ENCODE measurements around the gene SLC35A5. TPM values are rescaled to one million over a fixed set of nuclear protein-coding genes. Genes with fewer than 3 reads are reported as not detected.

SLC35A5 gene
- total and polyA plus RNA-seq, 2 of the 13 experiments (the other 11 are each of a cell fraction or from before 2014, with no cell fraction given), result 15.5 to 26.5 TPM

DNA sequence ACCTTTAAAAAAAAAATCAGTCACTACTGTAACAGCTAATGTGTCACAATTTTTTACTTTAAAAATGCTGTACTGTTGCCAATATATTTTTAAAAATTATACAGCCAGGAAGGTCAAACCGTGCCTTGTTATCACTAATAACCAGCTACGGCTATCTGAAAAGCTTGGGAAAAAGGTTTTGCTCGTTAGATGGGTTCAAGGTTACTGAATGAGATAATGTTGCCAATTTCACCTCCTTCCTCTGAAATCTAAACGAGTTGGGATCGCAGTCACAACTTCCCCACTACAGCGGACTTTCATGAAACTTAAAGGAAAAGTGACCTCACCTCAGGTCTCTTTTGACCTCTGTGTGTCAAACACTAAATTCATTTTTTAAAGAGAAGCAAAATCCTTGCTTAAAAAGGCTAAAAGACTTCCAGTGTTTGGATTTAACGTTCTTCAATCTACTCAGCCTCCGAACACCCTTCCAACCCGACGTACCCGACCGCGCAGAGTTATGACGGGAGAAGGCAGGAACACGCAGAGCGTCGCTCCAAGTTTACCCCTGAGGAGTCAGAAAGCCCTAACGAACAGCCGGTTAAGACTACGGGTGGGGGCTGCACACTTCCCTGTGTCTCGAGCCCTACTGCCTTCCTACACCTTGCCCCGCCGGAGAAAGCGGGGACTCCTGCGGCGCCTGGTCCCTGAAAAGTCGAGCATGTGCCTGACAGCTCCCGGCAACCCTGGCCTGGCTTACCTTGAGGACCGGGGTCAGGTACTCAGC lies 943 bp upstream of the SLC35A5 start (continued):
- no peak for TF ChIP-seq ZNF281 (CRISPR knock-in tag; IDR thresholded peaks at IDR 0.05; ENCODE audit: borderline replicate concordance)
- TF ChIP-seq ZNF329 (CRISPR knock-in tag; IDR thresholded peaks at IDR 0.05; ENCODE audit: low read depth), result no peak
- TF ChIP-seq RFX5 (IDR thresholded peaks at IDR 0.05; ENCODE audit: low read depth, low read length), result no peak
- TF ChIP-seq ZNF768 (CRISPR knock-in tag; IDR thresholded peaks at IDR 0.05), result no peak
- TF ChIP-seq ATF1 (CRISPR knock-in tag; IDR thresholded peaks at IDR 0.05), result peak; percentile 89
- no peak for TF ChIP-seq RARG (CRISPR knock-in tag; IDR thresholded peaks at IDR 0.05; ENCODE audit: low read depth)
- TF ChIP-seq SP4 (CRISPR knock-in tag; IDR thresholded peaks at IDR 0.05), result no peak
- TF ChIP-seq ZNF34 (CRISPR knock-in tag; IDR thresholded peaks at IDR 0.05; ENCODE audit: borderline replicate concordance), result no peak
- 0 out of 2 replicates have a peak, but pooled peaks have one; percentile 31 for TF ChIP-seq ZNF788 (CRISPR knock-in tag; IDR thresholded peaks at IDR 0.05; ENCODE audit: borderline replicate concordance)
- TF ChIP-seq, protein P1, sequence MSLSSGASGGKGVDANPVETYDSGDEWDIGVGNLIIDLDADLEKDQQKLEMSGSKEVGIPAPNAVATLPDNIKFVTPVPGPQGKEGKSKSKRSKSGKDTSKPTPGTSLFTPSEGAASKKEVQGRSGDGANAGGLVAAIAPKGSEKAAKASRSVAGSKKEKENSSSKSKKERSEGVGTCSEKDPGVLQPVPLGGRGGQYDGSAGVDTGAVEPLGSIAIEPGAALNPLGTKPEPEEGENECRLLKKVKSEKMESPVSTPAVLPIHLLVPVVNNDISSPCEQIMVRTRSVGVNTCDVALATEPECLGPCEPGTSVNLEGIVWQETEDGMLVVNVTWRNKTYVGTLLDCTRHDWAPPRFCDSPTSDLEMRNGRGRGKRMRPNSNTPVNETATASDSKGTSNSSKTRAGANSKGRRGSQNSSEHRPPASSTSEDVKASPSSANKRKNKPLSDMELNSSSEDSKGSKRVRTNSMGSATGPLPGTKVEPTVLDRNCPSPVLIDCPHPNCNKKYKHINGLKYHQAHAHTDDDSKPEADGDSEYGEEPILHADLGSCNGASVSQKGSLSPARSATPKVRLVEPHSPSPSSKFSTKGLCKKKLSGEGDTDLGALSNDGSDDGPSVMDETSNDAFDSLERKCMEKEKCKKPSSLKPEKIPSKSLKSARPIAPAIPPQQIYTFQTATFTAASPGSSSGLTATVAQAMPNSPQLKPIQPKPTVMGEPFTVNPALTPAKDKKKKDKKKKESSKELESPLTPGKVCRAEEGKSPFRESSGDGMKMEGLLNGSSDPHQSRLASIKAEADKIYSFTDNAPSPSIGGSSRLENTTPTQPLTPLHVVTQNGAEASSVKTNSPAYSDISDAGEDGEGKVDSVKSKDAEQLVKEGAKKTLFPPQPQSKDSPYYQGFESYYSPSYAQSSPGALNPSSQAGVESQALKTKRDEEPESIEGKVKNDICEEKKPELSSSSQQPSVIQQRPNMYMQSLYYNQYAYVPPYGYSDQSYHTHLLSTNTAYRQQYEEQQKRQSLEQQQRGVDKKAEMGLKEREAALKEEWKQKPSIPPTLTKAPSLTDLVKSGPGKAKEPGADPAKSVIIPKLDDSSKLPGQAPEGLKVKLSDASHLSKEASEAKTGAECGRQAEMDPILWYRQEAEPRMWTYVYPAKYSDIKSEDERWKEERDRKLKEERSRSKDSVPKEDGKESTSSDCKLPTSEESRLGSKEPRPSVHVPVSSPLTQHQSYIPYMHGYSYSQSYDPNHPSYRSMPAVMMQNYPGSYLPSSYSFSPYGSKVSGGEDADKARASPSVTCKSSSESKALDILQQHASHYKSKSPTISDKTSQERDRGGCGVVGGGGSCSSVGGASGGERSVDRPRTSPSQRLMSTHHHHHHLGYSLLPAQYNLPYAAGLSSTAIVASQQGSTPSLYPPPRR (CRISPR knock-in tag; IDR thresholded peaks at IDR 0.05; ENCODE audit: borderline replicate concordance), result no peak
- TF ChIP-seq SOX13 (IDR thresholded peaks at IDR 0.05), result no peak
- no peak for TF ChIP-seq SOX13 (CRISPR knock-in tag; conservative IDR thresholded peaks at IDR 0.05 in 1 of 2, IDR thresholded peaks at IDR 0.05 in 1 of 2)
- TF ChIP-seq NR2C2 (CRISPR knock-in tag; IDR thresholded peaks at IDR 0.05; ENCODE audit: borderline replicate concordance), result no peak
- 0 out of 2 replicates have a peak, but pooled peaks have one; percentile 22 for TF ChIP-seq ZNF264 (CRISPR knock-in tag; IDR thresholded peaks at IDR 0.05)
- TF ChIP-seq ZNF44 (CRISPR knock-in tag; IDR thresholded peaks at IDR 0.05), result no peak
- TF ChIP-seq NKX3-1 (CRISPR knock-in tag; IDR thresholded peaks at IDR 0.05), result no peak
- no peak for TF ChIP-seq ZNF713 (CRISPR knock-in tag; IDR thresholded peaks at IDR 0.05)
- no peak for TF ChIP-seq ZFP1 (CRISPR knock-in tag; IDR thresholded peaks at IDR 0.05)
- TF ChIP-seq EZH2 (conservative IDR thresholded peaks at IDR 0.05; ENCODE audit: low read depth, low read length), result no peak

Data from HepG2 (cell line).